ENCODE data around the gene ADIPOR2. TPM values are rescaled to one million over a fixed set of nuclear protein-coding genes. Genes with fewer than 3 reads are reported as not detected.

The ADIPOR2 gene
- total and polyA plus RNA-seq, 4 donors, result 26.6 to 68.3 (median 41.7) TPM

- 93% methylated on average over 11 of the region's 11 CpGs for WGBS
- Histone ChIP-seq H3K27ac (ENCODE audit: low read depth in 1 of 2, low read length in 2 of 2) (peak overlapping the region; percentile 86 to 91), H3K9ac (ENCODE audit: low read depth in 1 of 2, low read length in 2 of 2) (no peak overlapping the region), H3K36me3 (ENCODE audit: control insufficient read depth in 4 of 4, insufficient read depth in 3 of 4, low read depth in 1 of 4, low read length in 3 of 4) (no peaks in the 10 kb centered on the region), H3K27me3 (ENCODE audit: control insufficient read depth in 4 of 4, insufficient read depth in 4 of 4, low read length in 3 of 4) (no peaks in the 10 kb centered on the region), H3K4me1 (ENCODE audit: control insufficient read depth in 4 of 4, insufficient read depth in 4 of 4, low read length in 3 of 4) (peaks cover 6 to 26% (median 8%) of the 10 kb centered on the region in 4 donors), H3K9me3 (ENCODE audit: control insufficient read depth in 4 of 4, low read length in 3 of 4) (no peaks in the 10 kb centered on the region), H3K4me3 (ENCODE audit: low read depth in 1 of 3, low read length in 3 of 3) (no peak overlapping the region)
- TF ChIP-seq RXRA (IDR thresholded peaks at IDR 0.05), result no peak
- no peak for TF ChIP-seq ZBTB33 (IDR thresholded peaks at IDR 0.05)
- TF ChIP-seq YY1 (IDR thresholded peaks at IDR 0.05), result no peak
- TF ChIP-seq FOXA1 (IDR thresholded peaks at IDR 0.05), result no peak
- TF ChIP-seq RAD21 (IDR thresholded peaks at IDR 0.05), result no peak
- no peak for TF ChIP-seq GABPA (IDR thresholded peaks at IDR 0.05 in 1 of 2, conservative IDR thresholded peaks at IDR 0.05 in 1 of 2)
- no peak for TF ChIP-seq NR2F2 (IDR thresholded peaks at IDR 0.05)
- TF ChIP-seq EGR1 (IDR thresholded peaks at IDR 0.05; ENCODE audit: low read depth in 2 of 2), result no peak
- no peak for TF ChIP-seq REST (IDR thresholded peaks at IDR 0.05)
- TF ChIP-seq FOXA2 (IDR thresholded peaks at IDR 0.05), result no peak
- no peak for TF ChIP-seq ATF3 (IDR thresholded peaks at IDR 0.05)
- no peak for TF ChIP-seq CTCF (IDR thresholded peaks at IDR 0.05; ENCODE audit: low read depth, low read length, missing input control)
- no peak for TF ChIP-seq SP1 (IDR thresholded peaks at IDR 0.05)
- no peak for TF ChIP-seq HNF4A (conservative IDR thresholded peaks at IDR 0.05)
- TF ChIP-seq JUND (IDR thresholded peaks at IDR 0.05), result no peak
- no peak for TF ChIP-seq HNF4G (IDR thresholded peaks at IDR 0.05)
- TF ChIP-seq TAF1 (conservative IDR thresholded peaks at IDR 0.05), result no peak
- TF ChIP-seq MAX (IDR thresholded peaks at IDR 0.05), result no peak
- DNase-seq (ENCODE audit: low spot score), result no peak
Measured at GRCh38 chr12:1663440-1664132, 27.3 kb upstream of the ADIPOR2 start.
